Ectodermal cell (in vitro differentiated cells): ENCODE data around the gene LUZP1.
A peak's percentile ranks its signal among the peaks of the same experiment; 100 is the strongest.

Experiments used
- H3K27ac ChIP-seq: 2 replicates; pipeline ENCODE4 v1.7.0; 2013; ENCODE audit warnings: mild to moderate bottlenecking, low read depth, low read length; ENCODE audit not compliant: insufficient read depth, poor library complexity, severe bottlenecking
- H3K27me3 ChIP-seq: 2 replicates; pipeline ENCODE4 v1.7.0; 2013; ENCODE audit warnings: mild to moderate bottlenecking, low read length; ENCODE audit not compliant: insufficient read depth, control insufficient read depth, poor library complexity, severe bottlenecking
- H3K36me3 ChIP-seq: one replicate; pipeline ENCODE4 v1.7.0; 2013; ENCODE audit warnings: low read length; ENCODE audit not compliant: control insufficient read depth, insufficient read depth
- H3K4me1 ChIP-seq: one replicate; pipeline ENCODE4 v1.7.0; 2013; ENCODE audit warnings: low read length; ENCODE audit not compliant: control insufficient read depth, insufficient read depth
- H3K4me3 ChIP-seq: 2 replicates; pipeline ENCODE4 v1.7.0; 2013; ENCODE audit warnings: low read depth, low read length, control low read depth; ENCODE audit not compliant: insufficient read depth
- H3K9me3 ChIP-seq: 2 replicates; pipeline ENCODE4 v1.7.0; 2013; ENCODE audit warnings: mild to moderate bottlenecking, low read length, moderate library complexity; ENCODE audit not compliant: control insufficient read depth
- WGBS, 2 experiments: methylation state at CpG; one replicate each; pipeline ENCODE4 v1.1.7; 2013; ENCODE audit warnings: missing lambda C conversion rate in 2 of 2; 5-methylcytosine and 5-hydroxymethylcytosine counted together

LUZP1 gene

DNA sequence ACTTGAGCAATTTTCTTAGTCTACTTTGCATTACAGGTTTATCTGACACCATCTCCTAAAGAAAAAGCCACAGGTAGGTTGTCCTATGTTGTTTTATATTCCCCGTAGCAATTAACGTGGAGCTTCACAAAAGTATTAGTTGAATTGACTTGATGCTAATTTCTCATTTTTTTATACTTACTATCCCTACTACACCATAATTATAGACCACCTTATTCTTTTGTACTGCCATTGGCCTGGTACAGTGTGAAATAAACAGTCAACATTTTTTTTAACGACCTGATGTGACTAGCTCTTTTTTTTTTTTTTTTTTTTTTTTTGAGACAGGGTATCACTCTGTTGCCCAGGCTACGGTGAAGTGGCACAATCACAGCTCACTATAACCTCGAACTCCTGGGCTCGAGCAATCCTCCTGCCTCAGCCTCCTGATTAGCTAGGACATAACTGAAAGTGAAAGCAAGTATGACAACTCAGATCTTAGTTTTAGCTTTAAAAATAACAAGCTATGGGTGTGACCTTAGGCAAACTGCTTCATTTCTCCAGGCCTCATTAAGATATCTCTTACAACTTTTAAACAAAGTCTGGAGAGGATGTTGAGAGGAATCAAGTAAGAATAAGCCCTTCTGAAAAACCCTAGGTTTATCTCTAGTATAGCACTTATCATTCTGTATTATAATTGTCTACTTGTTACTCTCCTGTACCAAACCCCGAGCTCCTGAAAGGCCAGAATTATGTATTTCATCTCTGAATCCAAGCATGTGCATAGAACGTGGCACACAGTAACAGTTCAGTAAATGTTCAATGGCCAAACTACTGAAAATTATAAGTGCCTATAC, 49.5 kb downstream of the LUZP1 start:
- WGBS, 2 experiments = 95 to 97% methylated on average over 7 to 8 of the region's 8 CpGs
- no peak overlapping the region for H3K27ac ChIP-seq
- no peak overlapping the region for H3K4me3 ChIP-seq

DNA sequence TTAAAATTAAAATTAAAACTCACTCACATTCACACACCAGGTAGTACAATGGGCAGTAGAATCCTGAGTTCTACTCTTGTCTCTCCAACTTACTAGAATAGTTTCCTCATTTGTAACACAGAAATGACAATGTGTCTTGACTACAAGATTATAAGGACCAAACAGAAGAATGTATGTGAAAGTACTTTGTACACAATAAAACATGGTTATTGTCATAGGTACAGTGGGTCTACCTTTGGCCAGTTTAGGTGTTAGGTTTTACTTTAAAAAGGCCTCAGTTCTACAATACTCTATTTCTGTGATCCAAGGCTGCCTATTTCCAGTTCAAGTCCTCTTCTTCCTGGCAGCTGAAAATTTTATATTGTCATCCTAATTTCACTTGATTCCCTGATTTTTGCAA, 50.2 kb downstream of the LUZP1 start:
- no peak overlapping the region for H3K27ac ChIP-seq
- no peaks in the 10 kb centered on the region for H3K9me3 ChIP-seq
- H3K27me3 ChIP-seq = no peaks in the 10 kb centered on the region
- H3K4me1 ChIP-seq = peaks cover 15% of the 10 kb centered on the region
- no peaks in the 10 kb centered on the region for H3K36me3 ChIP-seq
- no peak overlapping the region for H3K4me3 ChIP-seq

More for the DNA sequence above, 49.5 kb downstream of the LUZP1 start:
- Histone ChIP-seq H3K27me3 (no peaks in the 10 kb centered on the region), H3K36me3 (no peaks in the 10 kb centered on the region), H3K4me1 (peaks cover 15% of the 10 kb centered on the region), H3K9me3 (no peaks in the 10 kb centered on the region)

DNA sequence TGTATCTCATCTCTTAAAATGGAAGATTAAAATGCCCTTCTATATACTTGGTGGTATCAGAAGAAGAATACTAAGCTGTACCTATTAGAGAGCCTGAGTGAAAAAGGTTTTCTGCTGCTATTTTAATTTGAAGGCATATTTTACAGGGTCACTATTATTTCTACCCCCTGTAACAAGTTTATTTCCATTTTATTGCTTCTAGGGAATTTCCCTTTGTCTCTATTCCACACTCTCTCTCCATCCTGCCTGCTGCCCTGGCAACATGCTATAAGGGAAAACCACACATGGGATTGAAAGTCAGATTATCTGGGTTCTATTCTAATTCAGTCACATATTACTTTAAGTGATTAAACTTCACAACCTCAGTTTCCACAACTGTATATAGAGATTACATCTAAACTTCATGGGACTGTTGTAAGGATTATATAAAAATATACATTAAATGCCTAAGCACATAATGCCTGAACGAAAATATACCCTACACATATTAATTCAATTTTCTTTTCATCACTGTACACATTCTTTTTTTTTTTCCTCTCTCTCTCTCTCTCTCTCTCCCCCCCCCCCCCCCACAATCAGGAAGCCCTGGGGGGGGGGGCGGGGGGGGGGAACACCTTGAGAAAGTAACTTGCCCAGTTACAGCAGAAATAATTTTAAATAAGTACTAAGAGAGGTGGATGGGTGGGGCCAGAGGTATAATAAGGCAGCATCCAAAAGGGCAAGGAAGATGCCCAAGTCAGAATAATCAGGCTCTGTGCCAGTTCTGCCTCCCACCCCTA, 51.5 kb downstream of the LUZP1 start:
- Histone ChIP-seq H3K27ac (no peak overlapping the region), H3K9me3 (no peaks in the 10 kb centered on the region), H3K36me3 (no peaks in the 10 kb centered on the region), H3K27me3 (no peaks in the 10 kb centered on the region), H3K4me1 (peaks cover 13% of the 10 kb centered on the region), H3K4me3 (no peak overlapping the region)
- 80 to 83% methylated on average over 1 of the region's 2 CpGs for WGBS, 2 experiments

DNA sequence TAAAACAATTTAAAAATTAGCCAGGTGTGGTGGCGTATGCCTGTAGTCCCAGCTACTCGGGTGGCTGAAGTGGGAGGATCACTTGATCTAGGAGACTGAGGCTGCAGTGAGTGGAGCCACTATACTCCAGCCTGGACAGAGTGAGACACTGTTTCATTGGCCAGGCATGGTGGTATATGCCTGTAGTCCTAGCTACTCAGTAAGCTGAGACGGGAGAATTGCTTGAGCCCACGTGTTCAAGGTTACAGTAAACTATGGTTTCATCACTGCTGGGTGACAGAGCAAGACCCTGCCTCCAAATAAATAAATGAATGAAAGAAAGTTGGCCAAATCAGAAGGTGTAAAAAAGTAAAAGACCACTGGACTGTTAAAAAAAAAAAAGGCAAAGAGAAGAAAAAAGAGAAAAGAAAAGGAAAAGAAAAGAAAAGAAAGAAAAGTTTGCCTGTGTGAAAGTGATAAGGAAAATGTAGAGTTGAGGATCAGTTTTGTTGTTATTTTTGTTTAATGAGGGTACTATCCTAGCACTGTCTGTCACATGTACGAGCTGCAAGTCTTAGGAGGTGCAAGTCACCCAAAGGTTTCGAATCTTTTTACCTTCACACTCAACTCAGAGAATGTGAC, 52.3 kb downstream of the LUZP1 start:
- no peak overlapping the region for H3K27ac ChIP-seq
- peaks cover 13% of the 10 kb centered on the region for H3K4me1 ChIP-seq
- WGBS, 2 experiments = 91 to 94% methylated on average over 6 of the region's 6 CpGs

DNA sequence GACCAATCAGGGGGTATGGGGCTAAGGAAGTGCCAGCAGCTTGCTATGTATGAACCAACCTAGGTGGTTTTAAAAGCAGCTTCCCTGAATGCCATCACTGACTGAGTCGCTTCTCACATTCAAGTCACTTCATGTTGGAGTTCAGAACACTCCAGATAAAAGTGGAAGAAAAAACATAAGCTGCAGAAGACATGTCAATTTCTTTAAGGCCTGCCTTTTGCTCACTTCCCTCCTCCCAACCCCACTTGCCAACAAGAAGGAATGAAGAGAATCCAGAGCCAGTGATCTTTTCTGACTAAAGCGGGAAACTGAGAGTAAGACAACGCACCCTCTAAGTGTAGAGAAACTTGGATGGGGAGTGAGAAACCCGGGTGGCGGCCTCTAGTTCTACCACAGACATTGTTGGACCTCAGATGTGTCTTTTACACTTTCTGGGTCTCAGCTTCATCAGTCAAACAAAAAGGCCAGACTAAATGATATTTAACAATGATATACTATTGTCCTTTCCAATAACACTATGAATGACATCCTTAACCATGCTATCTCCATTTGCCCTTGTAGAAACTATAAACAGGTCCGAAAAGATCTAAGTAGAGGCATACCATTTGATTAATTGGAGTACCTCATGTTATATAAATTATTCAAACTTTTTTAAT, 54.1 kb downstream of the LUZP1 start:
- no peaks in the 10 kb centered on the region for H3K9me3 ChIP-seq
- no peaks in the 10 kb centered on the region for H3K36me3 ChIP-seq
- 80 to 85% methylated on average over 5 of the region's 6 CpGs for WGBS, 2 experiments
- no peak overlapping the region for H3K27ac ChIP-seq
- H3K4me1 ChIP-seq = peaks cover 13% of the 10 kb centered on the region
- H3K27me3 ChIP-seq = no peaks in the 10 kb centered on the region
- no peak overlapping the region for H3K4me3 ChIP-seq

More for the DNA sequence above, 52.3 kb downstream of the LUZP1 start:
- Histone ChIP-seq H3K9me3 (no peaks in the 10 kb centered on the region), H3K36me3 (no peaks in the 10 kb centered on the region), H3K27me3 (no peaks in the 10 kb centered on the region), H3K4me3 (no peak overlapping the region)

DNA sequence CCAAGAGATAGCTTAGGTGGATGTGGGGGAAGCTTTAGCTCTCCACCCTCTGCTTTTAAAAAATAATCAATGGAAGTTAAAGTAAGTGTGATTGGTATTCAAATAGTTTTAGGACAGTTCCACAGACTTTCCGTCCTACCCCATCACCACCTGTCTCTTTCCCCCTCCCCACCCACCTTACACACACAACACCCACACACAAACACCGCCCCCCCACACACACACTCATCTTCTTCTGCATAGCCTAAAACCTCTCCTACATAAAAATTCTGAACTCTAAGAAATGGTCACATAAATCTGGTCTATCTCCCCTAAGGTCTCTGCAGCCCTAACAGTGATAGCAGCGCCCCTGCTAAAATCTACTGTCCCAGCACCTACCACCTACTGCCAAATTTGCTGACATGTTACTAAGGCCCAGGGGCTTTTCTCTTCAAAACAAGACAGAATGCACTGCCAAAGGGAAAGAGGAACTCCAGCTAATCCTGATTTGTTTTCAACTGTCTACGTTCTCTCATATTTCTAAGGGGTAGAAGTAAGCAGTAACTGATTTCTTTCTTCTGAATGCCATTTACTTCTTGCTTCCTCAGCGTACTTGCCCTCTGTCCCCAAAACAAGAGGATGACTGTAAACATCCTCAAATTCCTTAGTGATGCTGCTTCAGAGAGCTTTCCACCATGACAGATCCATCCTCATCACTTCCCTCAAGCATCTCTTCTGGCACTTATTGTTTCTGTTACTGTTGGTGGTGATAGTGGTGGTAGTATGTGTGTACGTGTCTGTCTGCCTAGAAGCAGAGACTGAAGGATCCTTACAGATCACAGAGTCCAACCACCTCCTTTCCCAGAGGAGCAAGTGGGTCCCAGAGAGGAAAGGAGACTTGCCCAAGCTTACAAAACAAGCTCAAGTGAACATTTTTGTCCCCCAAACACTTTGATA, 56.8 kb downstream of the LUZP1 start:
- WGBS, 2 experiments = 90 to 92% methylated on average over 6 of the region's 6 CpGs
- Histone ChIP-seq H3K27me3 (no peaks in the 10 kb centered on the region), H3K36me3 (no peaks in the 10 kb centered on the region), H3K9me3 (no peaks in the 10 kb centered on the region), H3K4me1 (peaks cover 13% of the 10 kb centered on the region), H3K27ac (peak overlapping the region; percentile 54), H3K4me3 (no peak overlapping the region)

DNA sequence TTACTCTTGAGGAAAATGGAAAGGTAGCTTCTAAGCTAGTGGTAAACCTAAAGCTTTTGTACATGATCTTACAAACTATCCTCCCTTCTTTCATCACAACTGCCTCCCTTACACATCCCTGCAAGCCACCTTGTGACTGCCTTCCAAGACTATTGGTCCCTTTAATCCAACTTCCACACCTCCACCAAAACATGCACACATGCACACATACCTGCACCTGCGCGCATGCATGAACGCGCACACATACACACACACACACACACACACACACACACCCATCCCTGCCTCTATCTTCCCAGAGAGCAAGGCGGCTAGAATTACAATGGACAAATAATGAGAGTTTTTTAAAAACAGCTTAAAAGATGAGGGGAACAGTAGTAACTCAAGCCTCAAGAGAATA, 58.3 kb downstream of the LUZP1 start:
- 95 to 99% methylated on average over 5 of the region's 5 CpGs for whole genome bisulfite sequencing, 2 experiments
- H3K27me3 ChIP-seq = no peaks in the 10 kb centered on the region
- H3K27ac ChIP-seq = no peak overlapping the region
- no peak overlapping the region for H3K4me3 ChIP-seq
- H3K9me3 ChIP-seq = no peaks in the 10 kb centered on the region
- H3K4me1 ChIP-seq = peaks cover 13% of the 10 kb centered on the region
- no peaks in the 10 kb centered on the region for H3K36me3 ChIP-seq

DNA sequence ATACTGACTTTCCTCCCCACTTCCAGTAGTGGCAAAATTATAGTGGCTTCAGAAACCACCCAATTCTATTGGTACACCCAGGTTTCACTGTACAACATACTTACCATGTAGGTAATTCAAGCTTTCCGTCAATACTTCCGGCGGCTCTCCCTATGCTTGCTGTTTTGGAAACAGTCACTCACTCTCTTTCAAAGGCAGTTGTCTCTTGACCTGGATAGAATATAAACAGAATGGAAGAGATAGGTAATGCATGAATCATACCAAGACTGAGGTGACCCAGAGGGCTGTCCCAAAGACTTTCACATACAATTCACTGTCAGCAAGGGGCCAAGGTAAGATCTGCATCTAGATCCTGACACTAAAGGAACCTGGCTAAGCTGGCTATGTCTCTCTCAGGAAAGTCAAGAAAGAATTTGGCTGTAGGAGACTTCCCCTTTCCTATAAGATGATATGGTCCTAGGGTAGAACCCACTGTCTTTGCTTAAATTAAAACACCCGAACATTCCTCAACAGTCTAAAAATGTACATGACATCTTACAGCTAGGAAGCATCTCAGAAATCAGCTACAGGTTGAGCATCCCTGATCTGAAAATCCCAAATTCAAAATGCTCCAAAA, 59.6 kb downstream of the LUZP1 start:
- H3K4me3 ChIP-seq = no peak overlapping the region
- H3K27me3 ChIP-seq = no peaks in the 10 kb centered on the region
- H3K9me3 ChIP-seq = no peaks in the 10 kb centered on the region
- H3K4me1 ChIP-seq = peaks cover 4% of the 10 kb centered on the region
- 92 to 97% methylated on average over 4 of the region's 4 CpGs for WGBS, 2 experiments
- no peak overlapping the region for H3K27ac ChIP-seq
- H3K36me3 ChIP-seq = no peaks in the 10 kb centered on the region
